SKM-1 (cell line): ENCODE data around the gene BCL10.

Experiments used
- DNase-seq: peaks from one replicate; lab custom pipeline; 2025; ENCODE audit not compliant: unreplicated experiment; lab: John Stamatoyannopoulos, UW

The BCL10 gene

GRCh38 chr1:85224734-85225623 lies 51.5 kb downstream of the BCL10 start:
- no peak for DNase-seq

GRCh38 chr1:85224295-85224694 lies 52.1 kb downstream of the BCL10 start:
- DNase-seq = no peak

DNA sequence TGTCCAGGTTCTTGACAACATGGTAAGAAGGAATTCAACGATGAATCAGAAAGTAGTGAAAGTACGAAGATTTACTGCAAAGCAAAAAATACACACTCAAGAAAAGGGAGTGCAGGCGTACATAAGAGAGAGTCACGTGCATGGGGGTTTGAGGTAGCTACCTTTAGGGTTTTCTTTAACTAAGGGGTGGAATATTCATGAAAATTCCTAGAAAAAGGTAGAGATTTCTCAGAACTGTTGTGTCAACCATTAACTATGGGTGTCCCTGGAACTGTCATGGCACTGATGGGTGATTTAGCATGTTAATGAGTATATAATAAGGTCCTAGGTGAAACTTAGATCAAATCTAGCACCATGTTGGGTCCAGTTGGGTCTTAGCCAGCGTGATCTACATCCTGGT lies 53.1 kb downstream of the BCL10 start:
- no peak for DNase-seq

- no peak for DNase-seq
Measured at GRCh38 chr1:85220756-85221201, 55.7 kb downstream of the BCL10 start.

GRCh38 chr1:85219853-85220610 lies 56.4 kb downstream of the BCL10 start:
- no peak for DNase-seq

DNA sequence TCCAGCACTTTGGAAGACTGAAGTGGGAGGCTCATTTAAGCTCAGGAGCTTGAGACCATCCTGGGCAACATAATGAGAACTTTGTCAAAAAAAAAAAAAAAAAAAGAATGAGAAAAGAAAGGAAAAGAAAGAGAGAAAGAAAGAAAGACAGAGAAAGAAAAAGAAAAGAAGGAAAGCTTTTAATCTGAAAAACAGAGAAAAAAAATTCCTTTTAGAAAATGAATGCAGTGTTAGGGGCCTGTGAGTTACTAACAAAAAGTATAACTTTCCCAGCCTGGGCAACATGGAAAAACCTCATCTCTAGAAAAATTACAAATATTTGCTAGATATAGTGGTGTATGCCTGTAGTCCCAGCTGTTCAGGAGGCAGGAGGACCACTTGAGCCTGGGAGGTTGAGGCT lies 59.7 kb downstream of the BCL10 start:
- no peak for DNase-seq
